HEK293 (cell line): Measurements from ENCODE around the gene CLPSL1.

Experiments
- CTCF ChIA-PET: fragments of 350-600 bp; formaldehyde crosslinking; extraction: SDS; loops from one replicate; lab custom pipeline; 2021; ENCODE audit warnings: antibody characterized with exemption; lab: Yijun Ruan, JAX
- POLR2A ChIA-PET: fragments of 300-600 bp; formaldehyde crosslinking; extraction: SDS; loops from one replicate; lab custom pipeline; 2020; ENCODE audit warnings: antibody characterized with exemption, inconsistent platforms; lab: Yijun Ruan, JAX
- H3K27ac ChIP-seq: fragments of 200-500 bp; sonication (Bioruptor generic); 2 replicates; pipeline ENCODE4 v1.5.1; 2014; ENCODE audit warnings: low read depth, low read length, control low read depth, inconsistent platforms; ENCODE audit errors: extremely low read depth
- H3K36me3 ChIP-seq, 2 experiments: fragments of 200-500 bp in 1 of 2; sonication (Bioruptor generic) in 1 of 2; 1 replicate in 1 of 2; 2 replicates in 1 of 2; pipeline ENCODE4 v1.5.1; 2014 to 2017; ENCODE audit warnings: inconsistent platforms in 2 of 2, low read length in 2 of 2; ENCODE audit not compliant: control insufficient read depth in 2 of 2, insufficient read depth in 1 of 2
- H3K4me1 ChIP-seq: fragments of 200-500 bp; sonication (Bioruptor generic); 2 replicates; pipeline ENCODE4 v1.5.1; 2014; ENCODE audit warnings: mild to moderate bottlenecking, low read length, inconsistent platforms; ENCODE audit not compliant: control insufficient read depth, insufficient read depth
- H3K4me3 ChIP-seq: 2 replicates; pipeline ENCODE4 v1.5.1; 2011; ENCODE audit warnings: low read depth, mild to moderate bottlenecking, control low read depth, low read length, moderate library complexity
- H3K9me3 ChIP-seq: fragments of 200-500 bp; sonication (Bioruptor generic); 2 replicates; pipeline ENCODE4 v1.5.1; 2014; ENCODE audit warnings: low read depth, low read length, inconsistent platforms; ENCODE audit not compliant: control insufficient read depth, insufficient read depth
- EGR2 ChIP-seq: fragments of 450-650 bp; formaldehyde crosslinking; IDR thresholded peaks from 2 replicates; pipeline ENCODE4 v1.5.1; 2016; ENCODE audit warnings: low read depth, missing biosample characterization, missing genetic modification characterization
- FEZF1 ChIP-seq: fragments of 450-650 bp; formaldehyde crosslinking; IDR thresholded peaks from 2 replicates; pipeline ENCODE4 v1.5.1; 2016; ENCODE audit warnings: missing biosample characterization, missing genetic modification characterization
- KLF1 ChIP-seq: fragments of 450-650 bp; formaldehyde crosslinking; IDR thresholded peaks from 2 replicates; pipeline ENCODE4 v1.5.1; 2016; ENCODE audit warnings: missing biosample characterization, missing genetic modification characterization
- KLF9 ChIP-seq: fragments of 450-650 bp; formaldehyde crosslinking; IDR thresholded peaks from 2 replicates; pipeline ENCODE4 v1.5.1; 2016; ENCODE audit warnings: missing biosample characterization, missing genetic modification characterization, low read depth
- PBX3 ChIP-seq: sonication (generic); formaldehyde crosslinking; IDR thresholded peaks from 2 replicates; pipeline ENCODE4 v1.8.1; 2022; ENCODE audit warnings: mild to moderate bottlenecking, moderate library complexity, missing genetic modification reagents
- PRDM4 ChIP-seq: fragments of 450-650 bp; formaldehyde crosslinking; IDR thresholded peaks from 2 replicates; pipeline ENCODE4 v1.5.1; 2017; ENCODE audit warnings: missing biosample characterization, missing genetic modification characterization
- REPIN1 ChIP-seq: fragments of 450-650 bp; formaldehyde crosslinking; IDR thresholded peaks from 2 replicates; pipeline ENCODE4 v1.5.1; 2017; ENCODE audit warnings: missing biosample characterization, missing genetic modification characterization, low read depth
- SCRT2 ChIP-seq: fragments of 450-650 bp; formaldehyde crosslinking; IDR thresholded peaks from 2 replicates; pipeline ENCODE4 v1.5.1; 2016; ENCODE audit warnings: missing biosample characterization, missing genetic modification characterization
- TRIM28 ChIP-seq: IDR thresholded peaks from 2 replicates; pipeline ENCODE4 v1.6.1; 2011; ENCODE audit warnings: low read length, control low read depth, borderline replicate concordance
- ZBTB17 ChIP-seq: fragments of 450-650 bp; formaldehyde crosslinking; IDR thresholded peaks from 2 replicates; pipeline ENCODE4 v1.5.1; 2016; ENCODE audit warnings: missing biosample characterization, missing genetic modification characterization
- ZBTB8A ChIP-seq: fragments of 450-650 bp; formaldehyde crosslinking; IDR thresholded peaks from 2 replicates; pipeline ENCODE4 v1.5.1; 2016; ENCODE audit warnings: missing biosample characterization, missing genetic modification characterization
- ZNF112 ChIP-seq: fragments of 450-650 bp; formaldehyde crosslinking; IDR thresholded peaks from 2 replicates; pipeline ENCODE4 v1.5.0; 2017; ENCODE audit warnings: missing biosample characterization, missing genetic modification characterization
- ZNF16 ChIP-seq: fragments of 450-650 bp; formaldehyde crosslinking; IDR thresholded peaks from 2 replicates; pipeline ENCODE4 v1.5.1; 2016; ENCODE audit warnings: low read depth, missing biosample characterization, missing genetic modification characterization
- ZNF169 ChIP-seq: fragments of 450-650 bp; formaldehyde crosslinking; IDR thresholded peaks from 2 replicates; pipeline ENCODE4 v1.5.1; 2016; ENCODE audit warnings: missing biosample characterization, missing genetic modification characterization
- ZNF174 ChIP-seq: fragments of 450-650 bp; formaldehyde crosslinking; IDR thresholded peaks from 2 replicates; pipeline ENCODE4 v1.5.0; 2017; ENCODE audit warnings: missing biosample characterization, mild to moderate bottlenecking, missing genetic modification characterization
- ZNF280D ChIP-seq: fragments of 450-650 bp; formaldehyde crosslinking; IDR thresholded peaks from 2 replicates; pipeline ENCODE4 v1.5.1; 2016; ENCODE audit warnings: missing biosample characterization, missing genetic modification characterization
- ZNF292 ChIP-seq: fragments of 450-650 bp; formaldehyde crosslinking; IDR thresholded peaks from 2 replicates; pipeline ENCODE4 v1.5.1; 2016; ENCODE audit warnings: low read depth, missing biosample characterization, missing genetic modification characterization, borderline replicate concordance
- ZNF302 ChIP-seq: fragments of 450-650 bp; formaldehyde crosslinking; IDR thresholded peaks from 2 replicates; pipeline ENCODE4 v1.5.1; 2016; ENCODE audit warnings: missing biosample characterization, missing genetic modification characterization, low read depth
- ZNF354C ChIP-seq: fragments of 450-650 bp; formaldehyde crosslinking; IDR thresholded peaks from 2 replicates; pipeline ENCODE4 v1.5.1; 2016; ENCODE audit warnings: missing biosample characterization, missing genetic modification characterization, low read depth, borderline replicate concordance
- ZNF398 ChIP-seq: fragments of 450-650 bp; formaldehyde crosslinking; IDR thresholded peaks from 2 replicates; pipeline ENCODE4 v1.5.1; 2017; ENCODE audit warnings: missing biosample characterization, missing genetic modification characterization
- ZNF514 ChIP-seq: fragments of 450-650 bp; formaldehyde crosslinking; IDR thresholded peaks from 2 replicates; pipeline ENCODE4 v1.5.1; 2016; ENCODE audit warnings: missing biosample characterization, missing genetic modification characterization
- ZNF558 ChIP-seq: fragments of 450-650 bp; formaldehyde crosslinking; IDR thresholded peaks from 2 replicates; pipeline ENCODE4 v1.5.1; 2016; ENCODE audit warnings: missing biosample characterization, missing genetic modification characterization
- ZNF747 ChIP-seq: fragments of 450-650 bp; formaldehyde crosslinking; IDR thresholded peaks from 2 replicates; pipeline ENCODE4 v1.5.1; 2016; ENCODE audit warnings: missing biosample characterization, missing genetic modification characterization
- TF ChIP-seq, protein P1 (sequence below): fragments of 450-650 bp; formaldehyde crosslinking; IDR thresholded peaks from 2 replicates; pipeline ENCODE4 v1.5.1; 2016; ENCODE audit warnings: missing biosample characterization, missing genetic modification characterization
- TF ChIP-seq, protein P2 (sequence below): fragments of 450-650 bp; formaldehyde crosslinking; IDR thresholded peaks from 2 replicates; pipeline ENCODE4 v1.5.1; 2016; ENCODE audit warnings: missing biosample characterization, missing genetic modification characterization

The CLPSL1 gene

GRCh38 chr6:35808688-35809087 is 27.9 kb downstream of the CLPSL1 start:
- no peak overlapping the region for H3K4me3 ChIP-seq
- POLR2A ChIA-PET = interaction anchor here (0.5 to 1.0 kb wide), 2 partner anchors 11 to 21 kb away, joined by 3 to 6 read pairs; no protein-coding TSS in a partner anchor
- CTCF ChIA-PET = interaction anchor here (0.5 kb wide), 1 partner anchor 650 kb away, joined by 3 read pairs; no protein-coding TSS in a partner anchor
- H3K36me3 ChIP-seq = no peaks in the 10 kb centered on the region
- H3K9me3 ChIP-seq = no peaks in the 10 kb centered on the region
- H3K4me1 ChIP-seq = no peaks in the 10 kb centered on the region
- no peak overlapping the region for H3K27ac ChIP-seq
- TF ChIP-seq ZNF174 (tag by site-specific recombination) (no peak), FEZF1 (tag by site-specific recombination) (no peak), KLF1 (tag by site-specific recombination) (peak; percentile 55), ZNF169 (no peak), ZNF280D (no peak), REPIN1 (tag by site-specific recombination) (no peak), ZNF112 (tag by site-specific recombination) (no peak), ZNF302 (tag by site-specific recombination) (no peak), ZNF398 (no peak), ZNF16 (no peak), PBX3 (no peak), ZNF292 (tag by site-specific recombination) (no peak), PRDM4 (tag by site-specific recombination) (no peak), ZBTB17 (no peak), ZNF354C (tag by site-specific recombination) (no peak), SCRT2 (tag by site-specific recombination) (peak; percentile 78), ZBTB8A (tag by site-specific recombination) (no peak), KLF9 (tag by site-specific recombination) (peak; percentile 24; the same call in 1 of the 2 replicates), ZNF747 (no peak), TRIM28 (no peak), EGR2 (0 out of 2 replicates have a peak, but pooled peaks have one; percentile 35), ZNF514 (tag by site-specific recombination) (no peak), ZNF558 (tag by site-specific recombination) (no peak)
- TF ChIP-seq, protein P1, sequence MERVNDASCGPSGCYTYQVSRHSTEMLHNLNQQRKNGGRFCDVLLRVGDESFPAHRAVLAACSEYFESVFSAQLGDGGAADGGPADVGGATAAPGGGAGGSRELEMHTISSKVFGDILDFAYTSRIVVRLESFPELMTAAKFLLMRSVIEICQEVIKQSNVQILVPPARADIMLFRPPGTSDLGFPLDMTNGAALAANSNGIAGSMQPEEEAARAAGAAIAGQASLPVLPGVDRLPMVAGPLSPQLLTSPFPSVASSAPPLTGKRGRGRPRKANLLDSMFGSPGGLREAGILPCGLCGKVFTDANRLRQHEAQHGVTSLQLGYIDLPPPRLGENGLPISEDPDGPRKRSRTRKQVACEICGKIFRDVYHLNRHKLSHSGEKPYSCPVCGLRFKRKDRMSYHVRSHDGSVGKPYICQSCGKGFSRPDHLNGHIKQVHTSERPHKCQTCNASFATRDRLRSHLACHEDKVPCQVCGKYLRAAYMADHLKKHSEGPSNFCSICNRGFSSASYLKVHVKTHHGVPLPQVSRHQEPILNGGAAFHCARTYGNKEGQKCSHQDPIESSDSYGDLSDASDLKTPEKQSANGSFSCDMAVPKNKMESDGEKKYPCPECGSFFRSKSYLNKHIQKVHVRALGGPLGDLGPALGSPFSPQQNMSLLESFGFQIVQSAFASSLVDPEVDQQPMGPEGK (tag by site-specific recombination) = no peak
- TF ChIP-seq, protein P2, sequence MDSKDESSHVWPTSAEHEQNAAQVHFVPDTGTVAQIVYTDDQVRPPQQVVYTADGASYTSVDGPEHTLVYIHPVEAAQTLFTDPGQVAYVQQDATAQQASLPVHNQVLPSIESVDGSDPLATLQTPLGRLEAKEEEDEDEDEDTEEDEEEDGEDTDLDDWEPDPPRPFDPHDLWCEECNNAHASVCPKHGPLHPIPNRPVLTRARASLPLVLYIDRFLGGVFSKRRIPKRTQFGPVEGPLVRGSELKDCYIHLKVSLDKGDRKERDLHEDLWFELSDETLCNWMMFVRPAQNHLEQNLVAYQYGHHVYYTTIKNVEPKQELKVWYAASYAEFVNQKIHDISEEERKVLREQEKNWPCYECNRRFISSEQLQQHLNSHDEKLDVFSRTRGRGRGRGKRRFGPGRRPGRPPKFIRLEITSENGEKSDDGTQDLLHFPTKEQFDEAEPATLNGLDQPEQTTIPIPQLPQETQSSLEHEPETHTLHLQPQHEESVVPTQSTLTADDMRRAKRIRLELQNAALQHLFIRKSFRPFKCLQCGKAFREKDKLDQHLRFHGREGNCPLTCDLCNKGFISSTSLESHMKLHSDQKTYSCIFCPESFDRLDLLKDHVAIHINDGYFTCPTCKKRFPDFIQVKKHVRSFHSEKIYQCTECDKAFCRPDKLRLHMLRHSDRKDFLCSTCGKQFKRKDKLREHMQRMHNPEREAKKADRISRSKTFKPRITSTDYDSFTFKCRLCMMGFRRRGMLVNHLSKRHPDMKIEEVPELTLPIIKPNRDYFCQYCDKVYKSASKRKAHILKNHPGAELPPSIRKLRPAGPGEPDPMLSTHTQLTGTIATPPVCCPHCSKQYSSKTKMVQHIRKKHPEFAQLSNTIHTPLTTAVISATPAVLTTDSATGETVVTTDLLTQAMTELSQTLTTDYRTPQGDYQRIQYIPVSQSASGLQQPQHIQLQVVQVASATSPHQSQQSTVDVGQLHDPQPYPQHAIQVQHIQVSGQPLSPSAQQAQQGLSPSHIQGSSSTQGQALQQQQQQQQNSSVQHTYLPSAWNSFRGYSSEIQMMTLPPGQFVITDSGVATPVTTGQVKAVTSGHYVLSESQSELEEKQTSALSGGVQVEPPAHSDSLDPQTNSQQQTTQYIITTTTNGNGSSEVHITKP (tag by site-specific recombination) = peak; percentile 72
